Hair follicular keratinocyte (primary cell): ENCODE data around the gene EIF4H. TPM values are rescaled to one million over a fixed set of nuclear protein-coding genes. Genes with fewer than 3 reads are reported as not detected.

ENCODE experiments used
- total RNA-seq: library from RNA; depleted of rRNA; stranded (reverse); fragments of >200 nt; gene quantifications from 2 replicates; pipeline ENCODE4 v1.2.3, GENCODE V29; 2015

EIF4H gene
- total RNA-seq, result 280 and 375 TPM in 2 replicates

DNA sequence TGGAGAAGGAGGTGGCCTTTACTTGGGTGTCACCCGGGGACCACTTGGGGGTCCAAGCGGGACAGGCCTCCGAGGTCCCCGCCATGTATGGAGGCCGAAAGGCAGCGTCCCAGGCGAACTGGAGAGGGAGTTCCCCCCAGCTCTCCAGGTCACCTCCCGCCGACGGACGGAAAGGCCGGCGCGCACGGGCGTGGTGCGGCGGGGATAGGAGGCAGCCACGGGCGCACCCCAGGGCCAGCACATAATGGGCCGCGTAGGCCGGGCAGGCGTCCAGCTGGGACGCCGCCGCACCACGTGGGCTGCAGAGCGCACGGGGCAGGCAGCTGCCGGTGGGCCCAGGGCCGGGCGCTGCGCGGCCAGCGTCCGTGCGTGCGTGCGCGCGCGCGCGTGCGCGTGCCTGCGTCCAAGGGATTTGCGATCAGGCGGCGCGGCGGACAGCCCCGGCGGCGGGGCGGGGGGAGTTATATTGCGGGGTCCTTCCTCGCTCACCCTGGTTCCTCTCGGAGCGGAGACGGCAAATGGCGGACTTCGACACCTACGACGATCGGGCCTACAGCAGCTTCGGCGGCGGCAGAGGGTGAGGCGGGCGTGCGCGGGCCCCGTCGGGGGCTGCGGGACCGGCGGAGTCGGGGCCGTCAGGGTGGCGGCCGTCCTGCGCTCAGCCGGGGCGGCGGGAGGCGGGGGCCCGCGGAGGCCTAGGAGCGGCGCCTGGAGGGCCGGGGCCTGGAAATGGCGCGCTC is at the start of gene EIF4H:
Gene EIF4H, plus strand, starts transcription at position 491 of the 740 bp plus-strand sequence. Its CDS starts 28 bp downstream, at position 519.

Other genes with a start within 250 kb of the EIF4H start
- not detected in 2 replicates for gene ELN, start 146.2 kb upstream of the EIF4H start, total RNA-seq
- 19.8 and 23.8 TPM in 2 replicates for gene LIMK1, start 90.6 kb upstream of the EIF4H start, total RNA-seq
- 1.0 TPM in 2 replicates for gene LAT2, start 35.6 kb downstream of the EIF4H start, total RNA-seq
- gene RFC2, start 80.0 kb downstream of the EIF4H start, total RNA-seq, result 16.8 and 53.4 TPM in 2 replicates
- gene CLIP2, start 115.1 kb downstream of the EIF4H start, total RNA-seq, result 18.0 and 38.4 TPM in 2 replicates